CD4-positive, alpha-beta T cell treated with Interleukin-17A for 4 hours (primary cell): Measurements from ENCODE around the gene SERBP1.
"Not testable (repeated sequence)": the region's sequence is repeated elsewhere in the genome, so short reads cannot be mapped to it uniquely, and the experiment has no call there.

Source experiments
- DNase-seq: peaks from one replicate; pipeline ENCODE4 v3.0.0-alpha.2; 2020; ENCODE audit warnings: mixed read lengths

SERBP1 gene

DNA sequence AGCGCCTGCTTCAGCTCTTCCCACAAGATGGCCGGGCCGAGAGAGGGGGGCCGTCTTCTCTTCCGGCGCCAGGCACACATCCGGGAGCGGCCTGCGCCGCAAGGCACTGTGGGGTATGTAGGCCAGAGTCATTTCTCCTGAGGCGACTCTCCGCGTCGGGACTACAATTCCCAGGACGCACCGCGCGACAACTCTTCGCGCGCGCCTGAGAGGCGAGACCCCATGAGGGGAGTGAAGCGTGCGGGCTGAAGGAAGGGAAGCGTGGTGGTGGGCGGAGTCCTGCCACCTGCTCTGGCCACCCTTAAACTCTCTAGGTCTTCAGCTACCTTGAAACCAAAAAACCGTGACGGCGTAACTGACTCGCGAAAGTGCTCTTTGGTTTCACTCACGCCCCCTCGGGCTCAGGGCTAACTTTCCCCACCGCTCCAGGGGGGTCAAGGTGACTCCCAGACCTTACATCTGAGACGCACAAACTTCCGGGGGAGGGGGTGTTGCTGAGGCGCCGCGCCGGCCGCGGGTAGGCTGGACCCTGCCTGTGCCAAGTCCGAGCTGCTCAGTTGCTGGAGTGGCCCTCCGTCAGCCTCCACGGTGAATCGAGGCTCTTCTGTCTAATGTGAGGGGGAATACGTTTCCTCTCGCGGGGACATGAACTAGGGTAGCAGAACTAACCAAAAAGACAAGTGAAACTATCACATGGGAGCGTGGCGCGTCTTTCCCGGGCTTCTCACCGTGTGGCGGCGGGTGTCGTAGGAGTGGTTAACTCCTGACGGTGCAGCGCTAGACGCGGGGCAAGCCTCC is at the start of gene SERBP1:
Gene SERBP1 (minus strand): TSS at position 45 of the 798 bp plus-strand sequence. CDS start 102 bp downstream, outside the sequence.
- DNase-seq = peak; percentile 96

DNA sequence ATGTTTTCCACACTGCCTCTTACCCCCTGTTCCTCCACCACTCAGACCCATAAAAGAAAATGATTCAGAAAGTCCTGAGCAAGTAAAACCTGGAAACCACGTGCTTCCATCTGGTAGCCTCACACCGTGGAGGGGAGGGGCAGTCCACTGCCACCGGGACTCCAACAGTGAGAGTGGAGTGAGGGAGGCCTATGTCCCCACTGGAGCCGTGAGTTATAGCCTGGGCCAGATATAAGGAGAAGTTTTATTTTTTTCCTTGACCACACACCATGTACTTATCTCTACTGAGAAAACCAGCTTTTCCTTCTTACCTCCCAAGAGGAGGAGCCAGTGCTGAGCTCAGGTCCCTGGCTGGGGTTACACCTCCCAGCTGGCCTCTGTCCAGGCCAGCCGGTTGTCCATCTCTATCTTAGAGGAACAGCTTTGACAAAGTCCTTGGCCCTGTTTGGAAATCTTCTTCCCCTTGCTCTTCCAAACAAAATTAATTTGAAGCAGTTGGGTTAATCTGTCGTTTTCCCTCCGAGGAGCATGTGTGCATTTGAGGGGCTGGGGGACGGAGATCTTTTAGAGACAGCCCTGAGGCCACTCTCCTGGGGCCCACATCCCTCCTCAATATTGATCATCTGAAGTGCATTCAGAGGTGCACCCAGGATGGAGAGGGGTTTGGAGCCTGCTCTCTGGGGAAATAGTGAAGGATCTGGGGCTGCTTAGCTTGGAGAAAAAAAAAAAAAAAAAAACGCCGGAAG is 49.1 kb upstream of the SERBP1 start:
- no peak for DNase-seq

- no peak for DNase-seq
These were observed 46.7 kb upstream of the SERBP1 start for GRCh38 chr1:67476906-67477305.

DNA sequence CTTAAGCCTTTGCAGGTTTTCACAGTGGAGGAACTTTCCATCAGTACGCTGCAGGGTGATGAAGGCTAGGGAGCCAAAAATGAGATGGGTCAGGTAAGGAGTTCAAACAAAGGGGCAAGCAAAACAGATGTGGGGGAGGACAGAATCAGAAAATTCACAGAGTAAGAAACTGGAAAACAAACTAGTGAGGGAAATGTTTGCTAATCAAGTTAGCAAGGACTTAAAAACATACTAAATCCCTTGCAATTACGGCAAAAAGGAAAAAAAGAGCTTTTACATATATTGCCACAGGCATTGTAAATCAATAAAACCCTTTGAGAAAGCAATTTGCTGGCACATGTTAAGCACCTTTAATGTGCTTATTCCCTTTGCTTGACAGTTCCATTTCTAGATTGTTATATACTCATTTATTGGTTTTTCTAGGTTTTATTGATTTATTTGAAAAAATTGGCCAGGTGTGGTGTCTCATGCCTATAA is 45.8 kb upstream of the SERBP1 start:
- DNase-seq = no peak

DNA sequence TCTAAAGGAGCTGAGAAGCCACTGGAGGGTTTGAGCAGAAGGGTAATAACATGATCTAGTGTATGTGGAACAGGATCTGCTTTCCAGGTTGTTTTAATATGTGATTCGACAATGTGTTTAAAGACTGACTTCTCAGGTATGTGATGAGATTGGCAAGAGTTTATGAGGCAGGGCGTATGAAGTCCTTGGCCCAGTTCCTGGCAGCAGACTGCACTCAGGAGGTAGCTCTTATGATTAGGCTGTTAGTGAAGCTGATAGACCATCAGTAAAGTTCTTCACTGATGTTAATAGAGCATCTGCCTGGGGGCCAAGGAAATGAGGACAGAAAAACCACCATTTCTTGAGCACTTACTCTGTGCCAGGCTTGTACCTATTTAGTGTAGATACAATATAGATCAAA is 41.9 kb upstream of the SERBP1 start:
- no peak for DNase-seq

- DNase-seq = no peak
These were observed 39.2 kb upstream of the SERBP1 start for GRCh38 chr1:67469431-67469830.

- no peak for DNase-seq
These were observed 38.0 kb upstream of the SERBP1 start for GRCh38 chr1:67468066-67468718.

DNA sequence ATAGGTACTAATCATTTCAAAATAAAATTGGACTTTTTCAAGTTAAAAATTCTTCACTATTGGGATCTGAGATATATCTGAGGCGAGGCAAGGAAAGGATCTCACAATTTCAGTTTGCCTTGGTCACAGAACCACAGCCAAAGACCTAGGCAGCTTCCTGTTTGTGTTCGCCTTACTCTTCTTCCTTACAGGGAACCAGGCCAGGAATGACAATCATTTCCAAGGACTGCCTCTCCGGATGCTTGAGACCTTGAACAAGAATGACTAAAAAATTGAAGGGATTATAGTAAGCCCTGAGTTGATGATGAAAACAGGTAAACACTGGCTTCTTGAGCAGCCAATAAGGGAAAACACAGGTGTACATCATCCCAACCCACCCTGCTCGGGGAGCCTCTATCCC is 35.2 kb upstream of the SERBP1 start:
- DNase-seq = no peak

- no peak for DNase-seq
These were observed 34.5 kb upstream of the SERBP1 start for GRCh38 chr1:67464746-67465145.

DNA sequence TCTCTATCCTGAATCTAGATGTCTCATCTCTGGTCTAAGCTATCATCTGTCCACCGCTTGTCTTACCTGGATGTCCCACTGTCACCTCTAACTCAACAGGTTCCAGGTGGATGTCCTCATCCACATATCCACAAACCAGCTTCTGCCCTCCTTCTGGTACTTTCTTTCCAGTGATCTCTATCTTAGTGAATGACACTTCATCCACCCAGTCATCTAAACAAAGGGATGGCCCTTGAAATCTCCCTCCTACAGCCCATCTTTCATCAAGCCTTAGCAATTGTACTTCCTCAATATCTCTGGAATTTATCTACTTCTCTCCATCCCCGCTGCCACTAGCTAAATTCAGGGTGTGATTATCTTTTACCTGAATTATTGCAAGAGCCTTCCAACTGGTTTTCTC is 33.9 kb upstream of the SERBP1 start:
- DNase-seq = no peak

GRCh38 chr1:67463298-67463955 is 33.2 kb upstream of the SERBP1 start:
- DNase-seq = no peak

GRCh38 chr1:67460676-67461500 is 30.7 kb upstream of the SERBP1 start:
- no peak for DNase-seq

- DNase-seq = no peak
These were observed 28.9 kb upstream of the SERBP1 start for GRCh38 chr1:67459068-67459467.

DNA sequence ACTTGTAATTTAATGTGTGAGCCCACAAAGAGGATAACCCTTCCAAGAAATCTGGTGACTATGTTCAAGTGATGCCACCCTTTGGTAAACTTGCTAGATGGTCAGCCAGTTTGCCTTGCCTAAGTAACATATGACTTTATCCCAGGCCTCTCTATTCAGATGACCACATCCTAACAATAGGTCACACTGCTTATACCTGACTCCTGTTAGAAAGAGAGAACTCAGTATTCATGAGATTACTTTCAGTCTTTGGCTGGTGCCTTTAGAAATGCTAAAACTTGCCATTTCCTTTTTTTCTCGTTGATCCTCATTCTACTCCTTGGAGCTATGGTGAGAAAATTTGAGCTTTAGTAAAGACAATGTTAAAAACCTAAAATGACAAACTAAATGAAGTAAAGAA is 28.5 kb upstream of the SERBP1 start:
- DNase-seq = no peak

GRCh38 chr1:67457247-67457646 is 27.0 kb upstream of the SERBP1 start:
- no peak for DNase-seq

GRCh38 chr1:67451815-67452214 is 21.6 kb upstream of the SERBP1 start:
- no peak for DNase-seq

DNA sequence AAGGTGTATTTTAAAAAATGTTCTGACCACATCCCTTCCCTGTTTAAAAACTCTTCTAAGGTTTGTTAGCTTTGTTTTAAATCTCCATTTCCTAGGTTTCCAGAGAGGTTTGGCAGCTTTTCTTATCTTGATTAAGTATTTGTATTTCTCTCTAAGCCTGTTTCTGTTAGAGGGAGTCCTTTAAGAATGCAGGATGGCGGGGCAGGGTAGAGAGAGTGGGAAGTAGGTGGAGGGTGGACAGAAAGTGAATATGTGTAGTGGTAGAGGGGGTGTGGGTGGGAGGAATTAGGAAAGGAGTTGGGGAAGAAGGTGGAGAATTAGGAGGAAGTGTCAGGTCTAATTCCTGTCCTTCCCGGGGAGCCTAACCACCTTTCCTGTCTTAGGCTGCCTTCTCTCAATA is 21.2 kb upstream of the SERBP1 start:
- no peak for DNase-seq

- DNase-seq = no peak
These were observed 16.7 kb upstream of the SERBP1 start for GRCh38 chr1:67446893-67447292.

DNA sequence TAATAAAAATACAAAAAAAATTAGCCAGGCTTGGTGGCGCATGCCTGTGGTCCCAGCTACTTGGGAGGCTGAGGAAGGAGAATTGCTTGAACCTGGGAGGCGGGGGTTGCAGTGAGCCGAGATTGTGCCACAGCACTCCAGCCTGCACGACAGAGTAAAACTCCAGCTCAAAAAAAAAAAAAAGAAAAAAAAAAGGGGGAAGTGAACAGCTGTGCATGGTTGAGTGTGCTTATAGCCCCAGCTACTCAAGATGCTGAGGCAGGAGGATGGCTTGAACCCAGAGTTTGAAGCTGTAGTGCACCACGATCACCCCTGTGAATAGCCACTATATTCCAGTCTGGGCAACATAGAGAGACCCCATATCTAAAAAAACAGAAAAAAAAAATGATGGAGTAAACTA is 15.8 kb upstream of the SERBP1 start:
- not testable (repeated sequence) for DNase-seq

GRCh38 chr1:67441739-67442281 is 11.6 kb upstream of the SERBP1 start:
- DNase-seq = no peak

- peak; percentile 47 for DNase-seq
These were observed 11.0 kb upstream of the SERBP1 start for GRCh38 chr1:67441183-67441582.

DNA sequence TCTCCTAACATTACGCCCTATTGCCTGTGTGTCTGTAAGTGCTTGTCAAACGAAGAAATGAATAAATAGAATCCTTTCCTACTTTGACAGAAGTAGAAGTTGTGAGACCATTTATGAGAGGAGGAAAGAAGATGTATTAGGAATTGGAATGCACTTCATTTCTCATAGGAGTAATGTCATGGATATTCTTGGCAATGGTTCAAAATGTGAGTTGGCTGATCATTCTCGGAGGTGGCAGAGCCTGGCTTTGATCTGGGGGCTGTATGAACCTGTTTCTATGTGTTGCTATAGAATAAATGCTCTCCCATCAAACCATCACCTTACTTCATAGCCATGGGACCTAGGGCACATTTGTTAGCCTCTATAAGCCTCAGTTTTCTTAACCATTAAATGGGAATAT is 10.1 kb upstream of the SERBP1 start:
- no peak for DNase-seq
